Sigmoid colon (tissue), 7 donors: ENCODE results near the gene PKHD1. TPM values are rescaled to one million over a fixed set of nuclear protein-coding genes. Genes with fewer than 3 reads are reported as not detected.

Experiments
- DNase-seq: peaks from one replicate; pipeline ENCODE4 v3.0.0-alpha.2; 2019
- H3K27ac ChIP-seq, 4 donors: fragments of 200-600 bp; sonication (generic); one replicate each; pipeline ENCODE4 v1.5.1; 2016 to 2019; ENCODE audit warnings: mild to moderate bottlenecking in 1 of 4
- H3K27me3 ChIP-seq, 3 donors: fragments of 200-600 bp; sonication (generic); one replicate each; pipeline ENCODE4 v1.5.1; 2019; ENCODE audit warnings: mild to moderate bottlenecking in 1 of 3
- H3K36me3 ChIP-seq, 4 donors: fragments of 200-600 bp; sonication (generic); one replicate each; pipeline ENCODE4 v1.5.1; 2016 to 2019
- H3K4me1 ChIP-seq, 4 donors: fragments of 200-600 bp; sonication (generic); one replicate each; pipeline ENCODE4 v1.5.1; 2017 to 2019
- H3K4me3 ChIP-seq, 4 donors: fragments of 200-600 bp; sonication (generic); one replicate each; pipeline ENCODE4 v1.5.1; 2017 to 2019; ENCODE audit warnings: mild to moderate bottlenecking in 2 of 4, moderate library complexity in 1 of 4
- H3K9me3 ChIP-seq, 4 donors: fragments of 200-600 bp in 3 of 4; sonication (generic) in 3 of 4; one replicate each; pipeline versions ENCODE4 v1.5.1 to v1.6.1; 2013 to 2019
- EP300 ChIP-seq, 4 donors: sonication (generic); formaldehyde crosslinking; IDR thresholded peaks; one replicate each; pipeline ENCODE4 v1.6.1; 2017; ENCODE audit warnings: antibody characterized with exemption in 4 of 4
- POLR2A ChIP-seq, 2 donors: fragments of 450-650 bp; IDR thresholded peaks; one replicate each; pipeline ENCODE4 v1.6.1; 2016; ENCODE audit warnings: antibody characterized with exemption in 2 of 2, mild to moderate bottlenecking in 2 of 2, moderate library complexity in 2 of 2
- POLR2AphosphoS5 ChIP-seq, 4 donors: sonication (generic); formaldehyde crosslinking; IDR thresholded peaks; one replicate each; pipeline ENCODE4 v1.6.1; 2017; ENCODE audit warnings: antibody characterized with exemption in 4 of 4
- WGBS, 2 donors: extraction: QIAGEN DNeasy Blood & Tissue Kit; methylation state at CpG; one replicate each; pipeline ENCODE4 v1.1.7; 2013; 5-methylcytosine and 5-hydroxymethylcytosine counted together
- intact Hi-C: fragments of 100-400 bp; cut with DNase I; formaldehyde crosslinking; loops from one replicate; pipeline ENCODE4 v1.15.1; 2023
- polyA plus RNA-seq, 3 donors: library from polyadenylated mRNA; stranded (reverse); fragments of 200-250 nt; gene quantifications; one replicate each; pipeline ENCODE4 v1.2.3, GENCODE V29; 2013
- total RNA-seq, 4 donors: library from RNA; depleted of rRNA; stranded (reverse); fragments of >200 nt; gene quantifications; one replicate each; pipeline ENCODE4 v1.1.0, GENCODE V29; 2016
- TF ChIP-seq, protein P1 (sequence below), 4 experiments: fragments of 450-650 bp in 3 of 4; fragments of 200-600 bp in 1 of 4; IDR thresholded peaks; one replicate each; pipeline ENCODE4 v1.5.1; 2016 to 2019; ENCODE audit warnings: antibody characterized with exemption in 4 of 4, mild to moderate bottlenecking in 3 of 4, moderate library complexity in 2 of 4
- donor health status: healthy with polysubstance abuse.
- donor health status: Bipolar disorder and iron deficiency.
- donor health status: healthy.

Gene PKHD1
- total and polyA plus RNA-seq, 7 donors, result under 0.01 to 0.66 (median under 0.01) TPM; not detected in 2

DNA sequence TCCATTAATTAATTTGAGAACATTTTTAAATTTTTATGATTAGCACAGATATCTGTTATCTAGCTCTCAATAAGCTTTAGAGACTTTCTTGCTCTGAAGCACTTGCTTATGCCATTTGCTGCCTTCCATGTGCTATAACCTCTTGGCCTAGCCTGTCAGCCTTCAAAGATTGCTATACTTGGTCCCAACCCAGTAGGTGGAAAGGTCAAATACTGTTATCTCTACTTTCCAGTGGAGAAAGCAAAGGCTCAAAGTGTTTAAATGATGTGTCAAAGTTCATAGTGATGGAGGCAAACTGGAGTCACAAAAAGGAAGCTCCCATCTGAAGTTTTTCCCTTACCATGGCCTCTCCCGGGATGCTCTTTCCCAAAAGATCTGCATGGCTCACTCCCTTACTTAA is 125.1 kb downstream of the PKHD1 start:
- Histone ChIP-seq H3K36me3 (no peaks in the 10 kb centered on the region), H3K4me3 (no peak overlapping the region), H3K9me3 (no peaks in the 10 kb centered on the region), H3K27me3 (no peaks in the 10 kb centered on the region), H3K27ac (no peak overlapping the region), H3K4me1 (peaks cover 0 to 13% (median 3%) of the 10 kb centered on the region in 4 donors)
- whole genome bisulfite sequencing, 2 donors, result 79 to 90% methylated on average over 1 of the region's 1 CpG
- DNase-seq, result no peak
- intact Hi-C loops, result no loop called here
- TF ChIP-seq, protein P1, sequence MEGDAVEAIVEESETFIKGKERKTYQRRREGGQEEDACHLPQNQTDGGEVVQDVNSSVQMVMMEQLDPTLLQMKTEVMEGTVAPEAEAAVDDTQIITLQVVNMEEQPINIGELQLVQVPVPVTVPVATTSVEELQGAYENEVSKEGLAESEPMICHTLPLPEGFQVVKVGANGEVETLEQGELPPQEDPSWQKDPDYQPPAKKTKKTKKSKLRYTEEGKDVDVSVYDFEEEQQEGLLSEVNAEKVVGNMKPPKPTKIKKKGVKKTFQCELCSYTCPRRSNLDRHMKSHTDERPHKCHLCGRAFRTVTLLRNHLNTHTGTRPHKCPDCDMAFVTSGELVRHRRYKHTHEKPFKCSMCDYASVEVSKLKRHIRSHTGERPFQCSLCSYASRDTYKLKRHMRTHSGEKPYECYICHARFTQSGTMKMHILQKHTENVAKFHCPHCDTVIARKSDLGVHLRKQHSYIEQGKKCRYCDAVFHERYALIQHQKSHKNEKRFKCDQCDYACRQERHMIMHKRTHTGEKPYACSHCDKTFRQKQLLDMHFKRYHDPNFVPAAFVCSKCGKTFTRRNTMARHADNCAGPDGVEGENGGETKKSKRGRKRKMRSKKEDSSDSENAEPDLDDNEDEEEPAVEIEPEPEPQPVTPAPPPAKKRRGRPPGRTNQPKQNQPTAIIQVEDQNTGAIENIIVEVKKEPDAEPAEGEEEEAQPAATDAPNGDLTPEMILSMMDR (IDR thresholded peaks at IDR 0.05), result no peak
- TF ChIP-seq POLR2A (IDR thresholded peaks at IDR 0.05), result no peak
- TF ChIP-seq POLR2AphosphoS5 (IDR thresholded peaks at IDR 0.05), result no peak
- TF ChIP-seq EP300 (IDR thresholded peaks at IDR 0.05), result no peak

DNA sequence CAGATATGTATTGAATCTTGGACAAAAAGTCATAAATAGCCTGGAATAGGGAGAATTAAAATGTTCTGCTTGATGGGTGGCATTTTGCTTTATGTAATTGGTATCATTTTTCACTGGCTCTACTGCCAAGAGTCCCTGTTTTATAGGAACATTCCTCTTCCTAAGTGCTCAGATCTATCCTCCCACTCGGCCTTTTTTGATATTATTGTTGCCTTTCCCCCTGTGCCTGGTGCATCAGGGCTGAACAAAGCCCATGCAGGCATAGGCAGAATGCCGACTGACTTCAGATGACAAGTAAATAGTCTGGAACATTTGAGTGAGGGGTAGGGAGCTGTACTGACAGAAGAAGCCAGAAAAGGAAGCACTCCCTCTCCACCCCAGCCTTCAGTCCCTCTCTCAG is 127.0 kb downstream of the PKHD1 start:
- no peaks in the 10 kb centered on the region for H3K9me3 ChIP-seq
- H3K36me3 ChIP-seq, result no peaks in the 10 kb centered on the region
- intact Hi-C loops, result loop anchor here (2.0 kb wide), 1 partner anchor 1144 kb away; no protein-coding TSS in a partner anchor
- DNase-seq, result no peak
- 51 to 52% methylated on average over 2 of the region's 2 CpGs for WGBS, 2 donors
- no peaks in the 10 kb centered on the region for H3K27me3 ChIP-seq
- TF ChIP-seq POLR2A (IDR thresholded peaks at IDR 0.05) (no peak), POLR2AphosphoS5 (IDR thresholded peaks at IDR 0.05) (no peak), EP300 (IDR thresholded peaks at IDR 0.05) (no peak)
- TF ChIP-seq, protein P1 (IDR thresholded peaks at IDR 0.05), result no peak
- H3K4me1 ChIP-seq, result peaks cover 0 to 13% (median 3%) of the 10 kb centered on the region in 4 donors
- peak overlapping the region in 1 of 4 donors; percentile 32 for H3K27ac ChIP-seq
- no peak overlapping the region for H3K4me3 ChIP-seq

DNA sequence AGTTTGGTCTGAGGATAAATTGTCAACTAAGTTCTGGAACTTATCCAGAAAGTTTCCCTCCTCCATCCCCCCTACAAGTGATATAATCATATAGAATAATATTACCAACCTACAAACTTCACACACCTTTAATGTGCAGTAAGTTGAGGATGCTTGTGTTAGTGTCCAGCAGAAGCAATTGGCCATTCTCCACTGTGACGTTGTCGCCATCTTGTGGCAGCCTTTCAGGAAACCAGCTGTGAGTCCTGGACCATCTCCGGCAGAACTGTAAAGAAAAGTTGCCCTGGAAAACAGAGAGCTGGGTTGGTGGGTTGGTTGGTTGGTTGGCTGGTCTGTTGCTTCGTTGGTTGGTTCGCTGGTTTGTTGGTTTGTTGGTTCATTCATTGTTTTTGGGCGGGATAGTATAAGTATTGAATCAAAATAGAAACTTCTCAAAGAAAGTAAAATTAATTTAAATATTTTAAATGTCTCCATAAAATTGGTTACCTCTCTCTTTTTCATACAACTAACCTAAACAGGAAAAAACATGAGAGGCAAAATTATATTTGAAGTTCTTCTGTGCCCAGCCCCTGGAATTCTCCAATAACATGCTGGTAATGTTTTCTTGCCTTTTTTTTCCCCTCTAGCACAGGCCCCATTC is 127.5 kb downstream of the PKHD1 start:
- H3K9me3 ChIP-seq, result no peaks in the 10 kb centered on the region
- 13 to 16% methylated on average over 6 of the region's 6 CpGs for WGBS, 2 donors
- intact Hi-C loops, result loop anchor here (2.0 to 10.0 kb wide), 3 partner anchors 61 to 1143 kb away; no protein-coding TSS in a partner anchor

DNA sequence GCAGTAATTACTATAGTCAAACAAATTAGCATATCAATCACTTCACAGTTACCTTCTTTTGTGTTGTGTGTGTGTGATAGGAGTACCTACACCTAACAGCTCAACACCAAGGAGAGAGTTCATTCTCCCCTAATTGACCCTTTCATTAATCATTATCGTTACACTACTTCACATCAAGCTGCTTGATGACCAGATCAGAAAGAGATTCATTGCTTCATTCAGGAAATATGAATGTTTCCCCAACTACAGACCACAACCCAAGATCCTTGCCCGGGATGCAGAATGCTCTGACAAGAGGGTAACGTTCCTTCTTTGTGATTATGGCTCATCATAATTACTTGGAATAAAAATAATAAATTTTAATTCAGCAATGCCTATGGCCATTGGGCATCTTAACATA is 132.7 kb downstream of the PKHD1 start:
- H3K27me3 ChIP-seq, result no peaks in the 10 kb centered on the region
- no peak overlapping the region for H3K27ac ChIP-seq
- no peak for TF ChIP-seq EP300 (IDR thresholded peaks at IDR 0.05)
- H3K4me1 ChIP-seq, result no peaks in the 10 kb centered on the region
- no peaks in the 10 kb centered on the region for H3K9me3 ChIP-seq
- H3K36me3 ChIP-seq, result no peaks in the 10 kb centered on the region
- no peak overlapping the region for H3K4me3 ChIP-seq
- 79 to 87% methylated on average over 3 of the region's 3 CpGs for WGBS, 2 donors
- intact Hi-C loops, result loop anchor here (10.0 kb wide), 1 partner anchor 100 kb away; no protein-coding TSS in a partner anchor
- no peak for DNase-seq

More for the DNA sequence above, 127.5 kb downstream of the PKHD1 start:
- H3K27ac ChIP-seq, result peak overlapping the region in 1 of 4 donors; percentile 32
- no peaks in the 10 kb centered on the region for H3K36me3 ChIP-seq
- no peak for TF ChIP-seq POLR2A (IDR thresholded peaks at IDR 0.05)
- TF ChIP-seq, protein P1 (IDR thresholded peaks at IDR 0.05), result peak; percentile 5 to 63 (median 40)
- peak; percentile 70 for DNase-seq
- peaks cover 0 to 13% (median 3%) of the 10 kb centered on the region in 4 donors for H3K4me1 ChIP-seq
- H3K27me3 ChIP-seq, result no peaks in the 10 kb centered on the region
- H3K4me3 ChIP-seq, result no peak overlapping the region

DNA sequence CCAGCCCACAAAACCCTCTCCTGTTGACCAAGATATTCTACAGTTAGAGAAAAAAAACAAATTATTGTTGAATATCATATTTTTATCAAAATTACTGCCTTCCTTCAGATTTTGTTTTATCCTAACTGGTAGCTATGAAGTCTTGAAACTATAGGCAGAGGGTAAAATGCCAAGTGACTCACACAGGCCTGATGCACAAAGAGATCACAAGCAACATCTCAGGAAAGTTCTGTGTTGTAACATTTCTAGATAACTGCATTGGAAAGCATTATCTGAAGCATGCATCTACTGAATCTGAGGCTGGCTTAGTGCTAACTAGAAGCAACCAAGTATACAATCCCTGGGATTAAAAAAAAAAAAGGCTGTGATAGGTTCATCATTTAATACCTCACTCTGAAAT is 134.2 kb downstream of the PKHD1 start:
- intact Hi-C loops, result loop anchor here (10.0 kb wide), 1 partner anchor 98 kb away; no protein-coding TSS in a partner anchor

More for the DNA sequence above, 134.2 kb downstream of the PKHD1 start:
- H3K27me3 ChIP-seq, result no peaks in the 10 kb centered on the region
- no peak overlapping the region for H3K27ac ChIP-seq
- no peaks in the 10 kb centered on the region for H3K4me1 ChIP-seq
- H3K9me3 ChIP-seq, result no peaks in the 10 kb centered on the region
- TF ChIP-seq, protein P1 (IDR thresholded peaks at IDR 0.05), result no peak
- TF ChIP-seq EP300 (IDR thresholded peaks at IDR 0.05) (no peak), POLR2AphosphoS5 (IDR thresholded peaks at IDR 0.05) (no peak), POLR2A (IDR thresholded peaks at IDR 0.05) (no peak)
- DNase-seq, result no peak
- H3K4me3 ChIP-seq, result no peak overlapping the region
- no peaks in the 10 kb centered on the region for H3K36me3 ChIP-seq
